HG02642 (cell line): ENCODE data around the gene LSM4.
A peak's percentile ranks its signal among the peaks of the same experiment; 100 is the strongest.

Experiments
- ATAC-seq: cut with Tn5 transposase; IDR thresholded peaks from one replicate; pipeline ENCODE4 v1.9.1; 2021; ENCODE audit warnings: mild to moderate bottlenecking; ENCODE audit not compliant: unreplicated experiment, poor library complexity

LSM4 gene

DNA sequence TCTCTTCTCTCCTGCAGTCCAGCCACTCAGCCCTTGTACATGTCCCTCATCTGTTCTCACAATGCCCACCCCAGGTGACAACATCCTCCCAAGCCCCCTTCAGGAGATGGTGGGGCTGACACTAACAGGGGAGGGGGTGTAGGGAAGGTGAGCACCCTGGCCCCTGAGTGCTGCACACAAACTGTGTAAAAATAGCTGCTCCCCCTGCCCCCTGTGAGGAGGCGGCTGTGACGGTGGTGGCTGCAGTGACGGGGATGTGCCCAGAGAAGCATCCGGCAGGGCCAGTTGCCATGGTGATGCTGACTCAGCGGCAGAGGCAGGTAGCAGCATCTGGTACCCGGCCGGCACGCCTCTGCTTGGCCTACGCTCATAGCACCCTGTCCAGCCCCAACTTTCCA lies 28.4 kb downstream of the LSM4 start:
- ATAC-seq: no peak

DNA sequence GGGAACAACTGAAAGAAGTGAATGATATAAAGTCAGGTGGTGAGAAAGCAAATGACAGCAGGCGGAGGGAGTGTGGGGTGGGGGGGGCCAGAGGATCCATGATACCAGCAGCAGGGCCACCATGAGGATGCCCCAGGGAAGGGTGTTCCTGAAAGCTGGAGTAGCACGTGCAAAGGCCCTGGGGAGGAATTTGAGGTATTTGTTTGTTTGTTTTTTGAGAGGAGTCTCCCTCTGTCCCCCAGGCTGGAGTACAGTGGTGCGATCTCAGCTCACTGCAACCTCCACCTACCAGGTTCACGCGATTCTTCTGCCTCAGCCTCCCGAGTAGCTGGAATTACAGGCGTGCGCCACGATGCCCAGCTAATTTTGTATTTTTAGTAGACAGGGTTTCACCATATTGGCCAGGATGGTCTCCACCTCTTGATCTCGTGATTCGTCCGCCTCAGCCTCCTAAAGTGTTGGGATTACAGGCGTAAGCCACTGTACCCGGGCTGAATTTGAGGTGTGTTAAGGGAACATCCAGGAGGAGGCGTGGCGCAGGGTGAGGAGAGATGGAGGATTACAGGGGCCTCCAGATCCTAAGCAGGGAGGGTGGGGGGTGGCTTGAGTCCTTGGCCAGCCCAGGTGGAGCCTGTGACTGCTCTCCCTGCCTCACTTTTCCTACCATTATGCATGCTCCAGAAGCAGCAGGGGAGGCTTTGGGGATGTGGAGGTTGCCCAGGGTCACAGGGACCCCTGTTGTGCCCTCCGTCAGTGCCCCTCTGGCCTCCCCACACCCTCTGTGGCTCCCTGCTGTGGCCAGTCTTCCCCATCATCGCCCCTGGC lies 29.0 kb downstream of the LSM4 start:
- ATAC-seq: no peak

DNA sequence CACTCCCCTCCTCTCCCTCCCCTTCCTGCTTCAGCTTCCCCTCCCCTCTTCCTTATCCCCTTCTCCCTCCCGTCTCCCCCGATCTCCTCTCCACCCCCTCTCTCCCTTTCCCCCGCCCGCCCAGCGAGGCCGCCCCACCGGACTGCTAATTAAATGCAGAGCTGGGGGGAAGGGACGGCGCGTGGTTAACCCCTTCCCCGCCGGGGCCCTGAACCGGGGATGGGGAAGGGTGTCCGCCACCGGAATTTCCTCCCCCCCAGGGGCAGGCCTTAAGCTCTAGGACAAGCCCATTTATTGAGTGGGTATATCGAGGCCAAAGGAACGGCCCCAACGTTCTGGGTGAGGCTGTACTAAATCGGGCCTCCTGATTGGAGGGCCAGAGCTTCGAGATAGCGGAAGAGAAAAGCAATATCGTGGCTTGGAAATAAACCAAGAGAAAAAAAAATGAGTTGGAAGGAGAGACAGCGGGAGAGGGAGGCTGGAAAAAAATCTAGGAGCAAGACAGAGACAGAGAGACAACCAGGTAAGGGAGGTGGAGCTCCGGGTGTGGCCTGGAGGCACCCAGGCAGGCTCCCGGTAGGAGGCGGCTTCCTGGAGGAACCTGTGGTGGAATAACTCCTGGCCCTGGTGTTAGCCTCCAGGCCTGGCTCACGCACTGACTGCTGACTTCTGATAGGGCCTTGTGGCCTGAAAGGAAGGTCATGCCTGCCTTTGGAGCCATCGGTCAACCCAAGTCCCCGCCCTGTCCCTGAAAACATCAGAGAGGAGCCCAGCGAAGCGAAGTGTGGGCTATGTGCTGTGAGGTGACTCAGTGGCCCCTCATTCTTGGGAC lies 29.9 kb downstream of the LSM4 start:
- ATAC-seq: no peak

DNA sequence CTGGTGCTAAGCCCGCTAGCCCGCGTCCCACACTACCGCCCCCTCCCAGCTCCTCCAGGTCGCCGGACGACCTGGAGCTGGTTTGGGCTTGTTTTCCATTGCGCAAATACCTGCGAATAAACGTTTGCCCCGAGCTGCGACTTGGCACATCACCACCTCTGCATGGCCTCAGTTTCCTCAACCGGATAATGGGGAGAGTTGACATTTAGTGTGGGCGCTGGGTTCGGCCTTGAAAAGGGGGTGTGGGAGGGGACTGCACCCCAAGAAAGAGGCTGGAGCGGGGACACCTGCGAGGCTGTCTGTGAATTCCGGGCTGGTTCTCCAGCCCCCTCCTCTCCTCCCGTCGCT lies 30.4 kb downstream of the LSM4 start:
- no peak for ATAC-seq

DNA sequence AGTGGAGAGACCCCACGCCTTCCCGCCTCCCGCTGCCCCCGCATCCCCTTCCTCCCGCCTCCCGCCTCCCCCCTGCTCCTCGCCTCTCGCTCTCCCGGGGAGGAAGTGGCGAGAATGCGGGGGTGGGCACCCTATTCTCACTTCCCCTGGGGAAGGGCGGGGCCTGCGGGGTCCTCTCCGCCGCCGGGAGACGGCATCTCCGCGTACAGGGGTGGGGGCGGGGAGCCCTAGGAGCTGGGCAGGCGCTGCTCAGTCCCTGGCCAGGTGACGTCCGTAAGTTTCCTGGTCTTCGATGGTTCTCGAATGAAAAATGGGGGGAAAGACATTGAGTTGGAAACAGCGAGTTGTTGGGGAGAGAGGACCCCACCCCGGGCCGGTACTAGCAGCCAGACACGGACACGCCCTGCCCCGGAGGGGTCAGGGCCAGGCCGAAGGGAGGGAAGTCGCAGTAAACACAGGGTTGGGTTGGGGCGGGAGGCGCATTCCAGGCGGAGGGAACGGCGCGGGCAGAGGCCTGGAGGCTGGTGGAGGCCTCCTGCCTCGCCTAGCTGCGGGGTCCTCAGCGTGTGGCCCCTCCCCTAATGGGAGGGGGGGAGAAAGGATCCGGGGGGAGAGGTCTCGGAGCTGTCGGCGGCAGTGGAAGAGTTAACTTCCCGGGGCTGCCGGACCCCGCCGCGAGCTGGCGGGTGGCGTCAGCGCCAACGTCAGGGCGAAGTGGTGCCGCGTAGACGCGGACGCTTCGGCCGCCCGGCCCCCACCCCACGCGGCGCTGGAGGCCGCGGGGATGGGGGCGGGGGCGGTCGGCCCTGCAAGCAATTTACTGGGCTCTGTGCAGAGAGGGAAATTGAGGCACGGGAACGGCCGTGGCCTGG lies 31.1 kb downstream of the LSM4 start:
- ATAC-seq: peak; percentile 60

DNA sequence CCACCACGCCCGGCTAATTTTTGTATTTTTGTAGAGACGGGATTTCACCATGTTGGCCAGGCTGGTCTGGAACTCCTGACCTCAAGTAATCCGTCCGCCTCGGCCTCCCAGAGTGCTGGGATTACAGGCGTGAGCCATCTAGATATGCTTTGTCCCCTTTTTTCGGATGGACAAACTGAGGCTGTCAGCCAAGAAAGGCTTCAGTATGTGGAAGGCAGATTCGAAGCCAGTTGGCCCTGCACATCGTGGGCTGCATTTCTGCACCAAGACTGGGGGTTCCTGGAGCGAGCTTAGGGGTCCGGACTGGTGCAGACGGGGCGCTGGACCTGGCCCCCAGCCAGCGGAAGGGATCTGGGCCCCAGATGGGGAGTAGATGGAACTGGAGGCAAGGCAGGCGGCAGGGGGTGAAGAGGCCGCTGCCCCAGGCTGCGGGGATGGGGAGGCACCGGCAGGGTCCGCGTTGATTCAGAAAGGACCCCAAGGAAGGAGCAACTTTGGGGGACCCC lies 31.8 kb downstream of the LSM4 start:
- peak; percentile 16 for ATAC-seq

DNA sequence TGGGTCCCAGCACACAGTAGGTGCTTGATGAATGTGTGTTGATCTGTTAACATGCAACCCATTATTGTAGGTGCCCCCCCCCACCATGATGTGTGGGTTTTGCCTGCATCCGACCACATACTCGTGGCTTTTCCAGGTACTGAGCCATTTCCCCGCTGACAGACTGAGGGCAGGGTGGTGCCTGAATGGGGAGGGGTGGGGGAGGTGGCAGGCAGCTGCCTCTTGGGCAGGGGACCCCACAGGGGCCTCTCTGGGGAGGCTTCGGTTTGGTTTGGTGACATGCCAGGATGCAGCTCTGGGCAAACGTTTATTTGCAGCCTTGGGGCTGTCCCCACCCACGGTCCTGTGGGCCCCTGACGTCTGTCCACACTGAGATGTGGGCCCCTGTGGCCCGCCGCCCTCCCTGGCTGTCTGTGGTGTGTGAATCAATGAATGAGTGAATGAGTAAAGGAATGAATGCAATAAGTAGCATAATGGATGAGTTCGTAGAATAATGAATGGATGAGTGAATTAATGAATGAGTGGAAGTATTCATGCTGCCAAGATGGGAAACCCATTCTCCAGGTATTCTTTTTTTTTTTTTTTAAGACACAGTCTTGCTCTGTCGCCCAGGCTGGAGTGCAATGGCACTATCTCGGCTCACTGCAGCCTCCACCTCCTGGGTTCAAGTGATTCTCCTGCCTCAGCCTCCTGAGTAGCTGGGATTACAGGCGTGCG lies 32.4 kb downstream of the LSM4 start:
- ATAC-seq: peak; percentile 33

DNA sequence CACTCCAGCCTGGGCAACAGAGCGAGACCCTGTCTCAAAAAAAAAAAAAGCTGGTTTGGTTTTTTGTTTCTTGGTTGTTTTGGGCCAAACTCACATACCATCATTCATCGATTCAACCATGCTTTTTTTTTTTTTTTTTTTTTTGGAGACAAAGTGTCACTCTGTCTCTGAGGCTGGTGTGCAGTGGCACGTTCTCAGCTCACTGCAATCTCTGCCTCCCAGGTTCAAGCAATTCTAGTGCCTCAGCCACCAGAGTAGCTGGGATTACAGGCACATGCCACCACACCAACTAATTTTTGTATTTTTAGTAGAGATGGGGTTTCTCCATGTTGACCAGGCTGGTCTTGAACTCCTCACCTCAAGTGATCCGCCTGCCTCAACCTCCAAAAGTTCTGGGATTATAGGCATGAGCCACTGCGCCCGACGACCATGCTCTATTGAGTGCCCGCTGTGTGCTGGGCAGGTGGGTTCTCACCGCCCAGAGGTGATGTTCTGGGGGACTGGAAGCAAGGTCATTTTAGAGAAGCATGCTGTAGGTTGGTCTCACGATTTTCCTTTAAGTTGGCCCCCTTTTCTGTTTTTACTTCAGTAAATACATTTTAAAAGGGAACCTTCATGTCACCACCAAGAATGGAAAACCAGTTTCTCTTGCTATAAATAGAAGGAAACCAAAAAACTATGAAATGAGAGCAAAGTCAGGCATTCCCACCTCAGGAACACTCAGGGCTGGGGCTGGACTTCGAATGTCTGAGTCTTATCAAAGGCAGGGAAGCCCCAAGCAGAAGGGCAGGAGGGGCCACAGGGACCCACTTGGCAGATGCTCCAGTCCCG lies 33.2 kb downstream of the LSM4 start:
- ATAC-seq: no peak

DNA sequence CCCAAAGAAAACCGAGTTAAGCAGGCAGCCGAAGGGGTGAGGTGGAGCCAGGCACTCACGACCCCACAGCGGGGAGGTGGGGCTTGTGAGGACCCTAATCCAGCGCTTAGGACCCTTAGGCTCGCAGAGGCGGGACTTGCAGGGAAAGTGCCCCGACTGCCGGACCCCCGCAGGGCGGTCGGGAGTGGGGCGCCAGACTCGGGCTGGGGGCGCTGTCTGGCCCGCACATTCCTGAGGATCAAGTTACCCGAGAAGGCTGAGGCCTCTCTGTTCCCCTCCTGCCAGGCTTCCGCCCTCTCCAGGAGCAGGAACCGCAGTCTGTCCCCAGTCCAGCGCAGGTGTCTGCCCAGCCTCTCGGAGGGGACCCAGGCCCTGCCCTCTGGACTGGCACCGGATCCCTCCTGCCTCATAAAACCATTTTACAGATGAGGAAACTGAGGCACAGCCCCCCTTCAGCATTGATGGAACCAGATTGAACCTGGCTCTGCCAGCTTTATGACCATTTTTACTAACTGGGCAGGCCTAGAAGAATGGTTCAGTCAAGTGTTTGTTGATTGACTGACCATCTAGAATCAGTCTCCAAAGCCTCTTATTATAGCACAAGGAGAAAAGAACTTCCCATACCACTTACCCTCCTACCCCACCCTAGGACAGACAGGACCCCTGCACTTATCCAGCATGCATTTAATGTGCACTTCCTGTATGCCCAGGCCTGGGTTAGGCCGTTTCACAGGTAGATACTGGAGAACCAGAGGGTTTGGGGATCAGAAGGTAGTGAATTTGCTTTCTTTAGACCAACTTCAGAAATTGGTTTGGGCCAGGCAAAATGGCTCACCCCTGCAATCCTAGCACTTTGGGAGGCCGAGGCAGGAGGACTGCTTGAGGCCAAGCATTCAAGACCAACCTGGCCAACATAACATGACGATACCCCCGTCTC lies 34.8 kb downstream of the LSM4 start:
- ATAC-seq: no peak

DNA sequence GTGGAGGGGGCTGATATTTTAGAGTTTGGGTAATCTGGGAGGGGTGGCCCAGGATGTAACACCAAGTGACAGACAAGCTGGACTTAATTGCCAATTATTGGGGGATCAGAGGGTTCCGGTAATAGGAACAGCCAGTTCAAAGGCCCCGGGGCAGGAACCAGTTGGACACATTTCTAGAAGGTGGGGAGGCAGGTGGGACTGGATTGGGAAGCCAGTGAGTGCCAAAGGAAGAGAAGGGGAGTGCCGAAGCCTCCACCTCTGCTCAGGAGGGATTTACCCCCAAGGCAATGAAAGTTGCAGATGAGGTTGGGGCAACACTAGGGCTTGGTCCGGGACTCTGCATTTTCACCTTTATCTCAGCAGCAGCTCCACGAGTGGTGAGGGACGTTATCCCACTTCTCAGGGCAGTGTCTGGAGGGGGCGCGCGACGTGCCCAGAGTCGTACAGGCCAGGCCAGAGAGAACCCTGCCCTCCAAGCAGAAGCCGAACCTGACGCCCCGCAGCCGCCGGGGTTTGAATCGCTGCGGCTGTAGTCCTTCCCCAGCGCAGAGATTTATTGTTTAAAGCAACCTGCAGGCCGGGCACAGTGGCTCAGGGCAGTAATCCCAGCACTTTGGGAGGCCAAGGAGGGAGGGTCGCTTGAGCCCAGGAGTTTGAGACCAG lies 35.8 kb downstream of the LSM4 start:
- ATAC-seq: no peak

DNA sequence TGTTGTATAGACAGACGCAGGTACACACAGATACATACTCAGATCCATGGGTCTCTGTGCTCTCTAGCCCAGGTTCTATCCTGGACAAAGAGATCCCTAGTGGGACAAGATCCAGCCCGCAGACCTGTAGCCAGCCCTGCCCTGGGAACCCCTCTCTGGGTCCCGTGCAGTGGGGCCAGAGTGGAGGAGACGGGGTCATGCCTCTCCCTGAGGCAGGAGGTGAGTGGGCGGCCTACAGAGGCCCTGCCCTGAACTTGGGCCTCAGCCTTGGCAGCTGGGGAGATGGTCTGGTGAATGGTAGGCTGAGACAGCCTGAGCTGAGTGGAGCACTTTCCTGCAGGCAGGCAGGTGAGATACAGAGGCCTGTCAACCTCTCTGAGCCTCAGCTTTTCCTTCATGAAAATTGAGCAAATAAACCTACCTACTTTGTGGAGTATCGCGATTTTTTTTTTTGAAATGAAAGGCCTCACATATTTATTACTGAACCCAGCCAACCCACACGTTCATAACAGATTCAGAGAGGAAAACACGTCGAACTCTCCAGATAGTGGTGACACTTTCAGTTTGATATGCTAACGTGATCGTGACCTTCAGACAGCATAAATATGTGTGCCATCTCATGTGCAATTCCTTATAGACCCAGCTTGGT lies 38.0 kb downstream of the LSM4 start:
- ATAC-seq: no peak

DNA sequence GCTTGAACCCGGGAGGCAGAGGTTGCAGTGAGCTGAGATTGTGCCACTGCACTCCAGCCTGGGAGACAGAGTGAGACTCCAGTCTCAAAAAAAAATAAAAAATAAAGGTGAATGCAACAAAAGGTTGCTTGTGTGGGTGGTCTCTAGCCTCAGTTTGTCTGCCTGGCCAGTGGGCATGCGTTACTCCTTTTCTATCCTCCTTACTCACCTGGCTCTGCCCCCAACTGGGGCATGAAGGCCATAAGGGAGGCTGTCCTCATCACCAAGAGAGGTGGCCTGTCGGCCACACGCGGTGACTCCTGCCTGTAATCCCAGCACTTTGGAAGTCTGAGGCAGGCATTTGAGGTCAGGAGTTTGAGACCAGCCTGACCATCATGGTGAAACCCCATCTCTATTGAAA lies 39.5 kb downstream of the LSM4 start:
- no peak for ATAC-seq

DNA sequence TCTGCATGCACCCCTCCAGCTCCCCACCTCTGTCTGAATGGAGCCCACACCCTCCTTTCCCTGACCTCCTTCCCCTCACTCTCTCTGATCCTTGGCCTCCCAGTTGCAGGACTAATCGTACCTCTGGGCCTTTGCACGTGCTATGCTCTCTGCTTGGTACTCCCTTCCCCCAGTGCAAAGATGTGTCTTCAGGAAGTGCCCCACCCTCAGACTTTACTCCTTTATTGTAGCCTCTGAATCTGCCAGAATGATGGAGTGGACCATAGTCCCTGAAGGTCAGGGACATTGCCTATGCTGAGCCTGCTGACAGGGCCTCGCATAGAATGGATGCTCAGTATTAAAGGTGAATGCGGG lies 40.1 kb downstream of the LSM4 start:
- ATAC-seq: no peak

DNA sequence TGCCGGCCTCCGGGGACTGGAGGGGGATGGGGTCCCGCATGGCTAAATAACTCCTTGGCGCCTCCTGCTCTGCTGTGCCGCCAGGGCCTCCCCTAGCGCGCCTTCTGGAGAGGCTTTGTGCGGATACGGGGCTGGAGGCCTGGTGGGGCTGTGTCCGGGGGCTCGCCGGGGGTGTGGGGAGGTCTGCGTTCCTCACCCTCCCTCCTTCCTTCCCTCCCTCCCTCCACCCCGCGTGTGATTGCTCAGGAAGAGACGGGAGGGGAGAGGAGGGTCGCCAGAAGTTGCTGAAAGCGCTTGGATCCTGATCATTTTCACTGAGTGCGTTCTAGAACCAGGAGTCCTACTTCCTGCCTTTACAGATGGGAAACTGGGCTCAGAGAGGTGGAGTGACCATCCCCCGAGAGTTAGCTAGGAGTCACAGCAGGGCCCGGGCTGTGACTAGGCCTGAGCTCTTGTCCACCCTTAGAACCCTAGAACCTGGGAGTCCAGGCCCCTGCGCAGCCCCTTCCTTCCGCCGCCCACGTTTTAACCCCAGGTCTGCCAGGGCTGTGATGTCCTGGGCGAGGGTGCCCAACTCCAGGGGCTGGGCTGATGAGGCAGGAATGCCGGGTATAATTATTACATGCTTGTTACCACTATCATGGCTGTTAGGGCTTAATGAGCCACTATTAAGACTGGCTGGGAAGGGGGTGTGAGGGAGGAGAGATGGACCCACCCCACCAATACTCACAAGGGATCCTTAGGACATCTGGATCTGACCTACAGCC lies 40.7 kb downstream of the LSM4 start:
- no peak for ATAC-seq

DNA sequence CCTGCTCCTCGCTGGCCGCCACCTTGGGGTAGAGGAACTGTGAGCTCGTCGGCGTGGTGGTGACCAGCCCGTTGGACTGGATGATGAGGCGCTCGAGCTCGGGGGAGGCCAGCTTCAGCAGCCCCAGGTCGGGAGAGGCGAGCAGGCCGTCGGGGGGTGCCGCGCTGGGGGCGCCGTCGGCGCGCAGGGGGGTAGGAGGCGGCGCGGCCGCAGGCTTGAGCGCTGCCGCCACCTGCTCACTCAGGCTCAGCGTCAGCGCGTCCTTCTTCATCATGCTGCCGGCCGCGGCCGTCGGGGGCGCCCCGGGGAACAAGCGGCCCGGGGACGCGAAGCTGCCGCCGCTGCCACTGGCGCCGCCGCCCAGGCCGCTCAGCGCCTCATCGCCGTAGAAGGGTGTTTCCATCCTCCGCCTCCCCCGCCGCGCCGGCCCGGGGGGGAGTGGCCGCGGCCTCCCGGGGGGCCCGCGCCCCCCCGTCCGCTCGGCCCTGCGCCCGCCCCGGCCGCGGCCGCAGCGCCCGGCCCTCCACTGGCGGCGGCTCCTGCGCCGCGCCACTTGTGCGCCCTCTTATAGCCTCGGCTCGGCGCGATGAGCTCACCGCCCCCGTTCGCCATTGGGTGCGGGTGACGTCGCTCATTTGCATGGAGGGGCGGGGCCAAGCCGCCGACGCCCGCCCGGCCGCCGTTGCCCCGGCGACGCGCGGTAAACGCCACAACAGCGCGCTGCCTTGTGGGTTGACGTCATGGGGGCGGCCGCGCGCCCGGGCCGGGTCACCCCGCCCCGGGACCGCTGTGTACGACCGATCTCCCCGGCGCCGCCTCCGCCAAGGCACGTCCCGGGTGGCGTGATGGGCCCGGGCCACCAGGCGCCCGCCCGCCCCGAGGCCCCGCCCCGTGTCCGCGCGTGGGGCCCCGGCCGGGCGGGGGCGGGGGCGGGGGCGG lies 41.5 kb downstream of the LSM4 start, which contains the start of gene JUND:
Gene JUND, minus strand, starts transcription at position 541 of the 939 bp plus-strand sequence. Its CDS starts 138 bp downstream, at position 403.
- ATAC-seq: peak; percentile 70
